Activated naive CD4-positive, alpha-beta T cell treated with anti-CD3 and anti-CD28 coated beads for 36 hours (primary cell): ENCODE results near the gene NT5C1B. TPM values are rescaled to one million over a fixed set of nuclear protein-coding genes. Genes with fewer than 3 reads are reported as not detected.

Experiments used
- CTCF ChIA-PET: fragments of 350-600 bp; sonication (Branson Sonifier 250); formaldehyde crosslinking; loops from one replicate; lab custom pipeline; 2021; ENCODE audit warnings: antibody characterized with exemption; lab: Charles Lee
- DNase-seq: peaks from one replicate; pipeline ENCODE4 v3.0.0-alpha.2; 2020
- H3K27ac Mint-ChIP-seq: one replicate; pipeline ENCODE4 v1.8.0; 2021; ENCODE audit warnings: mild to moderate bottlenecking, mixed read lengths
- H3K27me3 Mint-ChIP-seq: one replicate; pipeline ENCODE4 v1.8.0; 2021; ENCODE audit warnings: low read depth, mixed read lengths
- H3K36me3 Mint-ChIP-seq: one replicate; pipeline ENCODE4 v1.8.0; 2021; ENCODE audit warnings: low read depth, mixed read lengths
- H3K4me1 Mint-ChIP-seq: one replicate; pipeline ENCODE4 v1.8.0; 2021; ENCODE audit warnings: low read depth, mixed read lengths
- H3K4me3 Mint-ChIP-seq: one replicate; pipeline ENCODE4 v1.8.0; 2021; ENCODE audit warnings: mild to moderate bottlenecking, moderate library complexity, mixed read lengths
- H3K9me3 Mint-ChIP-seq: one replicate; pipeline ENCODE4 v1.8.0; 2021; ENCODE audit warnings: mixed read lengths
- intact Hi-C: fragments of 100-400 bp; cut with micrococcal nuclease; formaldehyde crosslinking; loops from one replicate; pipeline ENCODE4 v1.15.1; 2023
- total RNA-seq, 2 experiments: library from RNA; stranded (reverse); gene quantifications; one replicate each; pipeline ENCODE4 v1.2.3, GENCODE V29; 2021

Gene NT5C1B
- total RNA-seq, 2 experiments from 2014 or later, result not detected

GRCh38 chr2:18544171-18544570, 45.2 kb downstream of the NT5C1B start:
- CTCF ChIA-PET, result no interaction called here
- Mint-ChIP-seq H3K27me3 (no peaks in the 10 kb centered on the region), H3K4me1 (peaks cover 30% of the 10 kb centered on the region), H3K27ac (no peak overlapping the region), H3K36me3 (peaks cover 2% of the 10 kb centered on the region), H3K4me3 (no peak overlapping the region), H3K9me3 (peaks cover 5% of the 10 kb centered on the region)
- intact Hi-C loops, result no loop called here
- no peak for DNase-seq

DNA sequence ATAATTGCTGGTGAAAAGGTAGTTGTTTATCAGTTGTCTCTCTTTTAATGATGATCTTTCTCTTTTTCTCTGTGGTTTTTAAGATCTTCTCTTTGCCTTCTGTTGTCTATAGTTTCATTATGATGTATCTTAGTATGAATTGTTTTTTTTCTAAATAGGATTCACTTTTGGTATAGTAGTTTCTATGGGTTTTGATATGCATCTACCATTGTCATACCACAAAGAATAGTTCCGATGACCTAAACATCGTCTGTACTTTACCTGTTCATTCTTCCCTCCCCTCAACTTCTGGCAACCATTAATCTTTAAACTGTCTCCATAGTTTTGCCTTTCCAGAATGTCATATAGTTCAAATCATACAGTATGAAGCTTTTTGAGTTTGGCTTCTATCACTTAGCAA, 48.5 kb downstream of the NT5C1B start:
- Mint-ChIP-seq H3K27ac (no peak overlapping the region), H3K9me3 (peaks cover 5% of the 10 kb centered on the region), H3K36me3 (peaks cover 2% of the 10 kb centered on the region), H3K4me1 (peaks cover 10% of the 10 kb centered on the region), H3K4me3 (no peak overlapping the region), H3K27me3 (peaks cover under 1% of the 10 kb centered on the region)
- intact Hi-C loops, result no loop called here
- no peak for DNase-seq
- CTCF ChIA-PET, result interaction anchor here (0.7 kb wide), 1 partner anchor 12 kb away, joined by 4 read pairs; no protein-coding TSS in a partner anchor

DNA sequence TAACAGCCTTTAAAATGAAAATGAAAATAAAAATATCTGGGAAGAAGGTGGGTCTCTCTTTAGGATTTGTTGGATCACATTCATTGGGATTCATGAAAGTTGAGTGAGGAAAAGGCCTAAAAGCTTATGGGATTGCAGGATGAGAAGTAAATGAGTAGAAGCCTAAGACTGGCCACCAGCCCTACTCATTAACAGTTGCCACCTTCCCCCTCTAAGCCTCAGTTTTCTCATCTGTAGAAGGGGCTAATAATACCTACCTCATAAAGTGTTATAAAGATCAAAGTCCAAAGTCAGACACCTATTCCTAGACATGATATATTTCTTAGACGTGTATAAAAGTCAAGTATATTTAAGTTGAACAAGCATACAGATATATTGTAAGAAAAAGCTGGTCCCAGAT, 52.7 kb downstream of the NT5C1B start:
- Mint-ChIP-seq H3K27ac (no peak overlapping the region), H3K4me3 (no peak overlapping the region), H3K9me3 (peaks cover 5% of the 10 kb centered on the region), H3K4me1 (peaks cover 2% of the 10 kb centered on the region), H3K36me3 (peaks cover 2% of the 10 kb centered on the region), H3K27me3 (peaks cover 4% of the 10 kb centered on the region)
- intact Hi-C loops, result no loop called here
- no peak for DNase-seq
- CTCF ChIA-PET, result no interaction called here

GRCh38 chr2:18536100-18536499, 53.3 kb downstream of the NT5C1B start:
- CTCF ChIA-PET, result no interaction called here
- Mint-ChIP-seq H3K36me3 (peaks cover 2% of the 10 kb centered on the region), H3K4me1 (peaks cover 2% of the 10 kb centered on the region)

DNA sequence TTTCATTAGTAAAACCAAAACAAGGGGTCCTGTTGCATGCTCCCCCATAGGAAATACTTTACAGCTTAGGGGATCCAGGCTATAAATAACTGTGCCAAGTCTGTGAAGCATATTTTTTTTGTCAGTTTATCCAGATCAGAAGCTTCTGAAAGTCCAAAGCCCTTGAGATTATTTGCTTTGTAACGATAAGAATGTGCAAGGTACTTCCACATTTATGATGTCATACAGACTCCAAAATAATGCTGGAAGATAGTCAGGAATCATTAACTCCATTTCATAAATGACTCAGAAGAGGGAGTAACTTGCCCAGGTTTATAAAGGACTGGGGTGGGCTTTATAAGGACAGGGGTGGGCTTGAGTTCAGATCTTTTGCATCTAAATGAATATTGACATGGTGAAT, 58.2 kb downstream of the NT5C1B start:
- Mint-ChIP-seq H3K4me3 (no peak overlapping the region), H3K27ac (no peak overlapping the region), H3K36me3 (no peaks in the 10 kb centered on the region), H3K27me3 (peaks cover 4% of the 10 kb centered on the region), H3K4me1 (no peaks in the 10 kb centered on the region), H3K9me3 (no peaks in the 10 kb centered on the region)
- intact Hi-C loops, result no loop called here
- CTCF ChIA-PET, result no interaction called here
- no peak for DNase-seq

More at GRCh38 chr2:18536100-18536499, 53.3 kb downstream of the NT5C1B start:
- peaks cover 4% of the 10 kb centered on the region for H3K9me3 Mint-ChIP-seq
- H3K27ac Mint-ChIP-seq, result no peak overlapping the region
- intact Hi-C loops, result no loop called here
- peaks cover 4% of the 10 kb centered on the region for H3K27me3 Mint-ChIP-seq
- no peak for DNase-seq
- H3K4me3 Mint-ChIP-seq, result no peak overlapping the region

- no peak overlapping the region for H3K27ac Mint-ChIP-seq
- no peaks in the 10 kb centered on the region for H3K4me1 Mint-ChIP-seq
- intact Hi-C loops, result no loop called here
- no peaks in the 10 kb centered on the region for H3K36me3 Mint-ChIP-seq
- H3K9me3 Mint-ChIP-seq, result no peaks in the 10 kb centered on the region
- no peak for DNase-seq
- H3K4me3 Mint-ChIP-seq, result no peak overlapping the region
- no peaks in the 10 kb centered on the region for H3K27me3 Mint-ChIP-seq
- CTCF ChIA-PET, result no interaction called here
Measured at GRCh38 chr2:18527822-18528221, 61.5 kb downstream of the NT5C1B start.

- DNase-seq, result no peak
- Mint-ChIP-seq H3K4me1 (no peaks in the 10 kb centered on the region), H3K9me3 (no peaks in the 10 kb centered on the region), H3K36me3 (no peaks in the 10 kb centered on the region), H3K4me3 (no peak overlapping the region), H3K27me3 (no peaks in the 10 kb centered on the region), H3K27ac (no peak overlapping the region)
- intact Hi-C loops, result no loop called here
- CTCF ChIA-PET, result interaction anchor here (0.9 kb wide), 1 partner anchor 216 kb away, joined by 3 read pairs; no protein-coding TSS in a partner anchor
Measured at GRCh38 chr2:18527326-18527725, 62.0 kb downstream of the NT5C1B start.

DNA sequence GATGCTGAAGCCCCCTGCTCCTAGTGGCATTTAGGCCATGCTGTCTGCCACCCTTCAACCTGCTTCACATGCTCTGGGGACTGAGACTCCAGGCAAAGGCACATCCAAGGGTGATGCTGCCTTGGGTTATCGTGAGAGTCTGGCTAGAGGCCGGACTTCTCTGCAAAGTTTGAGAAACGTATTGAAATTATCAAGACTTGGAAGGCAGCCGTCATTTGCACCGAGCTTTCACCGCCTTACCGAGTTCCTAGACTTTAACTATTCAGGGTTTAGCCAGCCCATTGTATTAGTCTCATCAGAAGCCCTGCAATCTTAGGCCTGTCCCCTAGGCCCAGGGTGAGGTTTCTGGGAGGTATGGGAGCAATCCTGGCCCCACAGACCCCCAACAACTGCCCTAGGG, 62.9 kb downstream of the NT5C1B start:
- H3K9me3 Mint-ChIP-seq, result no peaks in the 10 kb centered on the region
- H3K27ac Mint-ChIP-seq, result no peak overlapping the region
- no peak overlapping the region for H3K4me3 Mint-ChIP-seq
- DNase-seq, result no peak
- no peaks in the 10 kb centered on the region for H3K27me3 Mint-ChIP-seq
- no peaks in the 10 kb centered on the region for H3K4me1 Mint-ChIP-seq
- H3K36me3 Mint-ChIP-seq, result no peaks in the 10 kb centered on the region
- CTCF ChIA-PET, result interaction anchor here (0.9 kb wide), 1 partner anchor 217 kb away, joined by 3 read pairs; no protein-coding TSS in a partner anchor
- intact Hi-C loops, result no loop called here

- H3K27ac Mint-ChIP-seq, result no peak overlapping the region
- no peak overlapping the region for H3K4me3 Mint-ChIP-seq
- intact Hi-C loops, result no loop called here
- CTCF ChIA-PET, result no interaction called here
- H3K4me1 Mint-ChIP-seq, result no peaks in the 10 kb centered on the region
- no peaks in the 10 kb centered on the region for H3K36me3 Mint-ChIP-seq
- DNase-seq, result no peak
- no peaks in the 10 kb centered on the region for H3K9me3 Mint-ChIP-seq
- H3K27me3 Mint-ChIP-seq, result no peaks in the 10 kb centered on the region
Measured at GRCh38 chr2:18525852-18526251, 63.5 kb downstream of the NT5C1B start.

DNA sequence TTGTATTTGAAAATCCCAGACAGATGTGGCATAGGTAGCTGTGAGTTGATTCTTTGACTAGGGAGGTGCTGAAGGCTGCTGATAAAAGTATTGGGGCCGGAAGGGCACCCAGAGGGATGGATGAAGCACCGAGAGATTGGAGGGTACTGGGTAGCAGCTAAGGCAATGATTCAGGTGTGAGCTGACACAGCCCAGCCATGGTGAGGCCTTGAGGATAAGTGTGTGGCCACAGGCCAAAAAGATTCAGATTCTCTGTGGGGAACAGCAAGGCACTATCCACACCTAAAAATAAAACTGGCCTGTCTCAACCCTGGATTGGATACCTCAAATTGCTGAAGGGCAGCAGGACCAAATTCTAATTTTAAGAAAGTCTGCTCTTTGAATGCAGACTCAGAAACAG, 64.1 kb downstream of the NT5C1B start:
- H3K4me1 Mint-ChIP-seq, result no peaks in the 10 kb centered on the region
- intact Hi-C loops, result no loop called here
- no peak for DNase-seq
- H3K9me3 Mint-ChIP-seq, result no peaks in the 10 kb centered on the region
- H3K36me3 Mint-ChIP-seq, result no peaks in the 10 kb centered on the region
- no peak overlapping the region for H3K4me3 Mint-ChIP-seq
- CTCF ChIA-PET, result no interaction called here
- no peaks in the 10 kb centered on the region for H3K27me3 Mint-ChIP-seq
- H3K27ac Mint-ChIP-seq, result no peak overlapping the region

GRCh38 chr2:18522484-18523146, 66.8 kb downstream of the NT5C1B start:
- no peaks in the 10 kb centered on the region for H3K9me3 Mint-ChIP-seq
- no peaks in the 10 kb centered on the region for H3K36me3 Mint-ChIP-seq
- no peak overlapping the region for H3K27ac Mint-ChIP-seq
- CTCF ChIA-PET, result interaction anchor here (0.7 to 3.4 kb wide), 3 partner anchors 12 to 1342 kb away, joined by 3 to 19 read pairs (median 13); no protein-coding TSS in a partner anchor
- no peak overlapping the region for H3K4me3 Mint-ChIP-seq
- intact Hi-C loops, result no loop called here
- peaks cover 13% of the 10 kb centered on the region for H3K27me3 Mint-ChIP-seq
- no peak for DNase-seq
- no peaks in the 10 kb centered on the region for H3K4me1 Mint-ChIP-seq

DNA sequence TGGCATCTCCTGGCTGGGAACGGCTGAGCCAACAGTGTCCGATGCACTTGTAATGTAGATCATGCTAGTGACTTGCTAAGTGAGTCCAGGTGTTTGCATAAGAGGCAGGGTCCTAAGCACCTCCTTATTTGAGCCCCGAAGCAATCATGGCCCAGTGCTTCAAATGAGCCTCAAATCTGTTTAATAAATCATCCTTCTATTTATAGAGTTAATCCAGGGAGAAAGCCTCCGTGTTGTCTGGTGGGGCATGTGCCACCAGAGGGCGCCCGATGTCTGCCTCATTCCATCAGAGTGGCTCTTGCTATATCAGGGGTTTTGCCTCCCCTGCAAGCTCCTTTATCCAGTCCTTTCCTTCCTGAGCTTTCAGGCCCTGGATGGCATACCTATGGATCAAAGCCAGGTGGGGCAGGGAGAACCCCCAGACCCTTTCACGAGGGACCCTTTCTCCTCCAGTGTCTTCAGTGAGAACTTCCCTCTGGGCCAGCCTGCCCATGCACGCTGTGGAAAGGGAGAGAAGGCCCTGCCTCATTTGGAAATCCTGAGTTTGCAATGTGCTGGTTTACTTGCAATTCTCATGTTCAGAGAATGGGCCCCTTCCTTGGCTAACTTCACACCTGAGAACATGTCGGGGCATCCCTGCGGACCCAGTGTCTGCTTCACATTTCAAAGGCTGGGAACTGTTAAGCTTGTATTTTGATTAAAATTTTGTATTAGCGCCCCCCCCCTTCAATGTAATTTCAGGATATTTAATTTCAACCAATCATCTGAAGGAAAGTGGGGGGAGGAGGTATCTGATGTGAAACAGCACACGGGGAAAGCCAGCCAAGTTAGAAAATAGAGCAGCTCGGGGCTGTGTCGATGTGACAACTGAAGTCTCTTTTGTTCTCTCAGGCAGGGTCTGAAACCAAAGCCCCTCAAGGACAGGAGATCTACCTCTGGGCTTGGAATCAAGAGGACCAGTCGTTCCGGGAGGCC, 68.6 kb downstream of the NT5C1B start:
- intact Hi-C loops, result loop anchor here (1.0 to 2.0 kb wide), 6 partner anchors 39 to 1343 kb away; no protein-coding TSS in a partner anchor
- Mint-ChIP-seq H3K27me3 (peaks cover 18% of the 10 kb centered on the region), H3K4me3 (no peak overlapping the region)

More for the DNA sequence above, 68.6 kb downstream of the NT5C1B start:
- Mint-ChIP-seq H3K36me3 (no peaks in the 10 kb centered on the region), H3K9me3 (no peaks in the 10 kb centered on the region), H3K4me1 (no peaks in the 10 kb centered on the region), H3K27ac (no peak overlapping the region)
- DNase-seq, result peak; percentile 81
- CTCF ChIA-PET, result interaction anchor here (0.5 to 3.4 kb wide), 20 partner anchors 9 to 1344 kb away, joined by 3 to 19 read pairs (median 4); no protein-coding TSS in a partner anchor
